ENCODE results near the gene IQCM.

GRCh38 chr4:149328161-149328560, 487.5 kb downstream of the IQCM start:
- no peak for TF ChIP-seq TAF1 (IDR thresholded peaks at IDR 0.05; ENCODE audit: low read depth, low read length)
- TF ChIP-seq POLR2A (IDR thresholded peaks at IDR 0.05; ENCODE audit: low read depth, low read length): no peak
- TF ChIP-seq POLR2AphosphoS5 (IDR thresholded peaks at IDR 0.05; ENCODE audit: low read depth, low read length): no peak
- TF ChIP-seq SPI1 (IDR thresholded peaks at IDR 0.05; ENCODE audit: low read depth, low read length): no peak
